ENCODE results near the gene POTEI.
"Not testable (repeated sequence)": the region's sequence is repeated elsewhere in the genome, so short reads cannot be mapped to it uniquely, and the experiment has no call there.

POTEI gene

DNA sequence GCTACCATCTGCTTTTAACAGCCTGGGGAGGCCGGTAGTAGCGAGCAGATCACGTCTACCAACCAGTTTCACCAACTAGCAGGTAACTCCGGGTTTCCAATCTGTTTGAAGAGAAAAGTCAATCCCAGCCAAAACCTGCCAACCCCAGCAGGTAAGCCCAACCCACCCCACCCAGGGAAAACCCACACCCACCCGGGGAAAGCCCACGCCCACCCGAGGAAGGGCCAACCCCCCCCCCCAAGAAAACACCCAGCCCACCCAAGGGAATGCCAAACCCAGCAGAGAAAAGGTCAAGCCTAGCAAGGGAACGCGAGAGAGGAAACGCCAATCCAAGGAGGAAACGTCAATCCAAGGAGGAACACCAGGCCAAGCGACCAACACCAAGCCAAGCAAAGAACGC, at the start of gene POTEI:
Gene POTEI (minus strand): TSS at position 101 of the 400 bp plus-strand sequence. CDS start 93 bp downstream, at position 8.
- DNase-seq (ENCODE audit: low read depth, low spot score) = not testable (repeated sequence)

DNA sequence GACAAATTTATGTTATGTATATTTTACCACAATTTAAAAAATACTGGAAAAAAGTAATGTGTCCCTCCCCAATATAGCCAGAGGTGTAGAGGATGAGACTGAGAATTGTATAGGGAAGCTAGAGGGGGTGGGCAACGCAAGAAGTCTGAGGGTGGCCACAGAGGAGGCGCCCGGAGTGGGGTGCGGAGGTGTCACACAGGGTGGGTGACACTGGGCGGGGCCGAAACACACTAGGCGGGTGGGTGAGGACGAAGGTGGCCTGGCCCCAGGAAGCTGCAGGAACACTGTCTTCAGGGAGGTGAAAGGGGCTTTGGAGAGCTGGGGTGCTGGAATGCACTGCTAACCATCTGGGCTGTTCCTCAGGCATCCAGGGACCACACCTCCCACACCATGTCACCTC, 47.3 kb upstream of the POTEI start:
- not testable (repeated sequence) for DNase-seq (ENCODE audit: low read depth, low spot score)

DNA sequence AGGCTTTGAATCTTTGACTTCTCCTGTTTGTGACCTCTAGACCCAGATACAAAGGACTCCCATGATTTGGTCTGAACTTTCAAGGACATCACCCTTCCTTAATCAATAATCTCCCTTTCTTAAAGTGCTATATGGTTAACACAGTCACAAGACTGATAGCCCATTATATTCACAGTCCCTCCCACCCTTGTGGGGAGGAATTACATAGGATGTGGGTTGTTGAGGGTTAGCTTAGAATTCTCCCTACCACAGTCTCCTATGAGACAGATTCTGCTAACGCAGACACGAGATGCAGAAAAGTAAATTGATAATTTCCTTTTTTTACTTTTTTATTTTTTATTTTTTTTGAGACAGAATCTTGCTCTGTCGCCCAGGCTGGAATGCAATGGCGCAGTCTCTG, 45.0 kb upstream of the POTEI start:
- not testable (repeated sequence) for DNase-seq (ENCODE audit: low read depth, low spot score)

DNA sequence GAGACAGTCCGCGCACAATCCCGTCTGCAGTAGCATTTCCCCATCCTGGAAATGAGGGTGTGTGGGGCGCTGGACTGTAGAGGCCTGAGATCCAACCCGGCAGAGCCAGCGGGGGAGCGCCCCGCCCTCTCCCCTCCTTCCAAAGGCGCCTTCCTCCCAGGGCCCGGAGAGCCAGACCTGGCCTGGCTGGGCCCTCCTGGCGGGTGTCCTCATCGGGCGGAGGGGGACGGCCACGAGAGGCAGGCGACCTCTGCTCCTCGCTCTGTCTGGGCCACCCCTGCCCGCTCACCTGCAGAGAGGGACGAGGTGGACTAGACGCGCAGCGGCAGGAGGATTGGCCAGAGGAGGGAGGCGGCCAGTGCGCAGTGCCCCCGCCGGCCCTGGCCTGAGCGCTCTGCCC, 40.3 kb upstream of the POTEI start:
- not testable (repeated sequence) for DNase-seq (ENCODE audit: low read depth, low spot score)

DNA sequence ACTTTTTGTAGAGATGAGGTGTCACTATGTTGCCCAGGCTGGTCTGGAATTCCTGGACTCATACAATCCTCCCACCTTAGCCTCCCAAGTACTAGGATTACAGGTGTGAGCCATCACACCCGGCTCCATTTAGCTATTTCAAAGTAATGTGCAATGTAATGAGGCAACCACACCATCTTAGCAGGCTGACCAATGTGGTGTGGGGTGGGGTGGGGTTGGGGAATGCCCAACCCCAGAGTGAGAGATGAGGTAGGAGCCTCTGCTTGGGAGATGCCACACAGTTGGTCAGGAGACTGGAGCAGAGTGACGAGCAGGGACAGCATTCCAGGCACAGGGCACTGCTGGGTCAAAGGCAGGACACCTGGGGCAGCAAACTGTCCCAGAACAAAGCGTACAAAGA, 39.3 kb upstream of the POTEI start:
- DNase-seq (ENCODE audit: low read depth, low spot score) = not testable (repeated sequence)

DNA sequence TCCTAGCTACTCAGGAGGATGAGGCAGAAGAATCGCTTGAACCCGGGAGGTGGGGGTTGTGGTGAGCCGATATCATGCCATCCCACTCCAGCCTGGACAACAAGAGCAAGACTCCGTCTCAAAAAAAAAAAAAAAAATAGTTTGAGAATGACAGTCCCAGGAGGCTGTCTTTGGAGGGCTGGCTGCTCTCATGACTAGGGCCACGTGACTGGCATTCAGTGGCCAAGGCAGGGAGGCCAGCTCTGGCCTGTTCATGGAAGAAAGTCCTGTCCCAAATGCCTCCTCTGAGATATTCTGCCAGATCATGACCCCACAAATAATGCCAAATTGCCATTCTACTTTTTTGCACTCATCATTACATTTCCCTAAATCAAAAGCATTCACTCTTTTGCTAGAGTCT, 35.9 kb upstream of the POTEI start:
- DNase-seq (ENCODE audit: low read depth, low spot score) = not testable (repeated sequence)

DNA sequence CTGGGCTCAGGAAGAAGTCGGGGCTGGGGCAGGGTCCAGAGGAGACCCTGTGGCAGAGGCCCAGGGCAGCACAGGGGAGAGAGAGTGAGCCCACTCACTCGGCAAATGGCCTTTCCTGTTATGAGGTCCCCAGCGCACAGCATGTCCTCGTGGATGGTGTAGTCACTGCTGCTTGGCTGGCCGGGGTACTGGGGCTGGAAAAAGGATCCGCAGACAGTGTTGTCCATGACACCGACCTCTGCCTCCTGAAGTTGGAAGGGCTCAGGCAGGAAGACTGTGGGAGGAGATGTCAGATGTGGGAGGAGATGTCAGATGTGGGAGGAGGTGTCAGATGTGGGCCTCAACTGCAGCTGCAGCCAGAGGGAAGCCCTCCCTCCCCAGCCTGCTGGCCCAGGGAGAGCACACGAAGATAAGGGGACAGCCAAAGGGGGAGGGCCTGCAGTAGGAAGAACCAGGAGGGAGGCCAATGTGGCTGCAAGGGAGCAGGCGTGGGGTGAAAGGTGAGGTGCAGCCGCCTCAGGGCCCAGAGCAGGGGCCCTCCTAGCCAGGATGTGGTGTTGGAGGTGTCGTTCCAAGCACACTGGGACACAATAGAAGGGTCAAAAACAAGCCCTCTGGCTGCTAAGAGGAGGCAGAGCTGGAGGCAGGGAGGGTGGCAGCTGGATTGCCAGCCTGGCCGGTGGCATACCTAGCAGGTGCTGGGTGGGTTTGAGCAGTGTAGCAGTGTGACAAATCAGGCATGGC, 34.8 kb upstream of the POTEI start:
- DNase-seq (ENCODE audit: low read depth, low spot score) = not testable (repeated sequence)

DNA sequence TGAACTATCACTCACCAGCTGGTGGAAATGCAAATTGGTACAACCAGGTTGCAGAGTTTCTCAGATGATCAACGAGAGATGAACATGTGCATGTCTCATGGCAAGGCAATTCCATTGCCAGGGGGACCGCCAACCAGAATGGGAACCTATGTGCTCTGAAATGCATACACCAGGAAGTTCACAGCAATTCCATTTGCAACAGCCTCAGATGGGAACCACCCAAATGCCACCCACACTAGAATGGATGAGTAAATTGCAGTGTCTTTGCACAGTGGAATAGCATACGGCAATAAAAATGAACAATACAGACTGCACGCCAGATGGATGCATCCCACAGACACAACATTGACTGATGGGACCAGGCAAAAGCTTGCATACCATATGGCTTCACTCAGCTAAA, 33.7 kb upstream of the POTEI start:
- DNase-seq (ENCODE audit: low read depth, low spot score) = not testable (repeated sequence)

DNA sequence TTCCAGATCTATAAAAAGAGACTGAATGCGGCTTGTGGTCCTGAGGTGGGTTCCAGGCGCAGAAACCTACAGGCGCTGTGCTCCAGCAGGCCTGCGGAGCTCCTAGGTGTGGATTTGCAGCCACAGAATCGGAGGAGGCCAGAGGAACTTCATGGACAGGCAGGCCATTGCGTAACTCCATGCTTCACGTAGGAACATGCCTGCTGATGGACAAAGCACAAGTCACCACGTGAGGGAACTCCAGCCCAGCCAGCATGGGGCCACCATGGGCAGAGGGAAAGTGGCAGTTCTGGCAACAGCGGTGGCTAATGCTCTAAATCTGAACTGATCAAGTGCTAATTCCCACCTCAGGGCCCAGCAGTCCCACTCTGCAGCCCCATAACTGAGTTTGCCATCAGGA, 29.1 kb upstream of the POTEI start:
- DNase-seq (ENCODE audit: low read depth, low spot score) = not testable (repeated sequence)

DNA sequence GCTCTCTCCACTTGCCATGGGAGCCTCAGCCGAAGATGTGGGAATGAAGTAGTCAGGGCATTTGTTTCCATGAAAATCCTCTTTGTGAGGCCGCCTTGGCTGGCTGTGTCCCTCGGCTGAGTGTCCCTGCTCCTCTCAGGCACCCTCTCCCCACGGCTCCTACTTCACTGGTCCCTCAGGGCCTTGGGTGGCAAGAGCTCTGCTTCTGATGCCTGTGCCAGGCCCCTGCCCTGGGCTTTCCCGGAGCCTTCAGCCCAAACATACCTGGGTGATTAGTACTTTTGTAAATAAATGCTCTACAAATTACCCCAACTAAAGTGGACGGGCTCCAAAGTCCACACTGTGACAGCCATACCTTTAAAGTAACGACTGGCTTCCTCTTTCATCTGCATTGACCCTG, 27.5 kb upstream of the POTEI start:
- DNase-seq (ENCODE audit: low read depth, low spot score) = not testable (repeated sequence)

DNA sequence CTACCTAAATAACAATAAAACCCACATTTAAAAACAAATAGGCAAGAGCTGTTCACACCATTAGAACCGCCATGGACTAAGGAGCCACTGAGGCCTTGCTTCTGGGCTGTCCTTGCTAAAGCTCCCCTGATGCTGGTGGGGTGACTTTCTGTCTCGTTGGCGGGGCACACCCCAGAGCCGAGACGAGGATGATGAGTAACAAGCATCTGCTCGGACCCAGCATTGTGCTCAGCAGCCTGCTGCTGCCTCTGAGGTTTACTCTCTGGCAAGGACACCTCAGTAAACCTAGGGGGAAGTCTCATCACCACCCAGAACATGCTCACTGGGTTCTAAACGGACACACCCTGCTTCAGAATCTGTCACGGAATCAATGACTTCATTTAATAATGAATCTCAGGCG, 22.5 kb upstream of the POTEI start:
- DNase-seq (ENCODE audit: low read depth, low spot score) = not testable (repeated sequence)

DNA sequence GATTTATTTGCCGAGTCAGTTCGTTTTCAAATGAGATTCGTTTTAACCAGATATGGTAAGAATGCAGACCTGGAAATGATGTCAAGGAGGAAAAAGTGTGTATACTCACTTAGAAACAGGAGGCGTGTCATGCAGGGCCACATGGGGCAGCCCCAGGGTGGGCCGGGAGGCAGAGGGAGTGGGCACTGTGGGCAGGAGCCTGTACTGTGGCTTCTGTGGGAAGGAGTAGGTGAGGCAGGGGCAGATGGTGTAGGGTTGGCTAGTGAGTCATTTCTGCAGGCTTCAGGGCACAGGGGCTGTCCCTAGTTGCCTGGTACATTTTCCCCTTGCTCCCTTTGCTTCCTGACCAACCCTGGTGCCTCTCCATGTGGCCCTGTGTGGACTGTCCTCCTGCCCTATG, 22.1 kb upstream of the POTEI start:
- not testable (repeated sequence) for DNase-seq (ENCODE audit: low read depth, low spot score)

DNA sequence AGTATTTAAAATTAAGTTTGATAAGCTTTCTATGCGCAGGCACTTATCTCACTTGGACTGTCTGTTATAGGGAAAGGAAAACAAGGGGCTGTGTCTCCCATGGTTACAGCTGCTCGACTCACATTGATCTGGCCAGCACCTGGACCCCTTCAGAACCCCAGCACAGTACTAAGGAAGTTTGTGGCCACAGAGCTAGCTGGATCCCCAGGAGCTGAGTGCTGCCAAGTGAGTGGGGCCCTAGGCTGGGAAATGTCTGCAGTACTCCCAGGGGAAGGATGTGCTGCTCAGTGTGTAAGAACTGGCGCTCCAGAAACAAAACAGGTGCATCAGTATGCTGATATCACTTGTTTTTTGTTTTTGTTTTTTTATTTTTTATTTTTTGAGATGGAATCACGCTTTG, 21.1 kb upstream of the POTEI start:
- not testable (repeated sequence) for DNase-seq (ENCODE audit: low read depth, low spot score)

DNA sequence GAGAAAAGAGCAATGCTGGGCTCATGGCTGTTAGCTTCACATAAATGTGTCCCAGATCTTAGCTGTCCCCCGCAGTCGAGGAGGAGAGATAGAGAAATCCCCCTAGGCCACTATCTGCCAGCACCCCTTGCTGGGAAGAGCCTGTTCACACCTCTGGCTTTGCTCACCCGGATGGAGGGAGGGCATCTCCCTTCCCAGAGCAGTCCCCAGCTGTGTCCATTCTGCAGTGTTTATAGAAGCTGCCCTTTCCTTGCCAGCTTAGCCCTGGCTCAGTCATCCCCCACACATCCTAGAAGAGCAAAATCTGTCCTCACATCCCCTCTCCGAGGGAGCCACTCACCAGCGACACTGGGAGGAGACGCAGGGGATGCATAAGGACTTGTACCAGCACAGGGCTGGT, 20.4 kb upstream of the POTEI start:
- not testable (repeated sequence) for DNase-seq (ENCODE audit: low read depth, low spot score)

DNA sequence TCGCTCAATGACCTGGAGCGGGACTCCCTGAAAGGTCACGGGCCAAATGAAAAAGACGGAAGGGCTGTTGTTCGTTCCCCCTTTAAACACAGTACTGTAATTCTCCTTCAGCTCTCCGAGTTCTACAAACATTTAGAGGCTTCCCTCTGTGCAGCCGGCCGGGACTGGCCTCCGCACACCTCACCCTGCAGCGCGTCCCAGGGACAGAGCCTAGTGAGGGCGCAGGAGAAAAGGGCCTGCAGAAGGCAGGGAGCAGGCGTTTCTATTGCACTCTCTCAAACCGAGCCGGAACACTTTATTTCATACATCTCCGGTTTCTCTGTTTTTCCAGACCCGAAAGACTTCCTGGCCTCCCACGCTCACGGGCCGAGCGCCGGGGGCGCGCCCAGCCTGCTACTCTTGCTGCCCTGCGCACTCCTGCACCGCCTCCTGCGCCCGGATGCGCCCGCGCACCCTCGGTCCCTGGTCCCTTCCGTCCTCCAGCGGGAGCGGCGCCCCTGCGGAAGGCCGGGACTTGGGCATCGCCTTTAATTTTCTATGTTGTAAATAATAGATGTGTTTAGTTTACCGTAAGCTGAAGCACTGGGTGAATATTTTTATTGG, 18.3 kb upstream of the POTEI start:
- not testable (repeated sequence) for DNase-seq (ENCODE audit: low read depth, low spot score)

DNA sequence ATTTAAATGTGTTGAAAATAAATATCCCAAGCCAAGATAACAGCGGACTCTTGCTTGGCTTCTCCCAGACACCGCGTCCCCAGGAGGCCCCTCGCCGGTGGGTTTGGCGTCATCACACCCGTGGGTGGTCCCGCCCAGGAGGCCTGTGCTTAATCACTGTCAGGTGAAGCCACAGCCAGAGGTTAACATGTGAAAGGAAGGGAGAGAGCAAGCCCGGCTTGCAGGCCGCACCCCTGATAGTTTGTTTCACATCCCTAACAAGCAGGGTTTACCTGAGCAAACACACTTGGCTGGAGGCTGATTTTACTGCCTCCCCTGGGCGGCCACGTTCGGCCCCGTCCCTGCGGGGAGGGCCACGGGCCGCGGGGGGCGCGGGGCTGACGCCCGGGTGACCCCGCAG, 13.3 kb upstream of the POTEI start:
- not testable (repeated sequence) for DNase-seq (ENCODE audit: low read depth, low spot score)

DNA sequence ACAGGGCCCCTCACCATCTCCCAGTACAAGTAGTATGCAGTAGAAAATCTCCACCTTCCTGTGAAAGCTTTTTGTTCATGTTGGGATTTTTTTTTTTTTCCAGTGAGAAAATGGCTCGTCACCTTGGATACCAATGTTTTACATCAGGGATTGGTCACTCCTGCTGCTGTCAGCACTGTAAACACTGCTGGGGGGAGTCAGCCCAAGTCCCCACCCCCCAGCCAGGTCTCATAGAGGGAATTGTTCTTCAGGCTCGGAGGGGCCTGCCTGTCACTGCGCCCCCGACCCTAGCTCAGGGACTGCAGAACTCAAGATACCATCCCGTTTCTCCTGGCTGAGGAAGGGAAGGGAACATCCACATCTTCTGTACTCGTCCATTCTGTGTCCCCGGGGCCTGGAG, 11.9 kb upstream of the POTEI start, which contains the start of gene CFC1B:
Gene CFC1B (plus strand): TSS at position 231 of the 400 bp plus-strand sequence. CDS start 263 bp downstream, outside the sequence.
- DNase-seq (ENCODE audit: low read depth, low spot score) = not testable (repeated sequence)

DNA sequence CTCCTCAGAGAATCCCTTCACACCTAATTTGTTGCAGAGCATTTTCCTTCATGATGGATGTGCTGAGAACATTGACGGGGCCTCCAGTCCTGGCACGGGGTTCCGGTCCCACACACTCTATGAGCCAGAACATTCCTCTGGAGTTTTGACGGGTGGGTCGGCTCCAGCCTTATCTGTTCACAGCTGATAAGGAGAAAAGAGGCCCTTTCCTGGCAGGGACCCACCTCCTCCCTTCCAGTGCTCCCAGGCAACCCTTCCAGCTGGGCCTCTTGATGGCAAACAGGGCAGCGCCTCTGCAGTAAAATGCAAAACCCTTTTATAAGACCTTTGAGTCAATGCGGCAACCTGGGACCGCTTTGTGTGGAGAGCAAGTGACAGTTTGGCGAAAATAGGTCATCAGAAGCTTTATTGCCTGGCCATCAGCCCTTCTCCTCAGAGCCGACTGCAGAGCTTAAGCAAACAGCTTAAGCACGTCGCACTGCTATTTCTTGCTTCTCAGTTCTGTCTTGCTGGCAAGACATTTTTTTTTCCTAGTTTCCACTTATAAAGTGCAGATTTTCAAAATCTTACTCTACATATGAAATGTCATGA, 9.5 kb upstream of the POTEI start:
- DNase-seq (ENCODE audit: low read depth, low spot score) = not testable (repeated sequence)

DNA sequence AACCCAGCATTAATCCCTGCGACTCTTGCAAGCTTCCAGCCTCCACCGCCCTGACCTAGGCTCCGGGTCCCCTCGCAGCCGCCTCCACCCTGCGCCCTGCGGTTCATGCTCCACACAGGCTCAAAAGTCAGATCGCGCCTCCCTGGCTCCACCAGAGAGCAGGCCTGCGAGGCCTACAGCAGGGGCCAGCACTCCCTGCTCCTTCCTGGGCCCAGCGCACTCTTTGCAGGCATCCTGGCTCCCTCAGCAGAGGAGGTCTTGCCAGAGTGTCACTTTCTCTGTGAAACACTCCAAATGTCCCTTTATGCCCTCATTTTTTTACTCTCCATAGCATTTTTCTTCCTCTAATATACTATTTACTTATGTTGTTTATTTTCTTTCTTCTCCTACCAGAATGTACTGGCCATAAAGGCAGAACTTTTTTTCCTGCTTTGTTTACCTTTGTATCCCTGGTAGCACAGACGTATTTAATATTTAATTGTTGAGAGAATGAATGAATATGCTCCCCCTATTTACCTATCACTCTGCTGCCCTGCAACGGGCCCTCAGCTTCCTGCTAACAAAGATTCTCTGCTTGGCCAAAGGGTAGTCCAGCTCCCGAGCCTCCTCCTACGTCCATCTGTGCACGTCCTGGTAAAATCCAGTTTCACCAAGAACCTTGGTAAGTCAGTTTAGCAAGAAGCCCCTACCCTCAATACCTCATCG, 2.8 kb upstream of the POTEI start:
- not testable (repeated sequence) for DNase-seq (ENCODE audit: low read depth, low spot score)

DNA sequence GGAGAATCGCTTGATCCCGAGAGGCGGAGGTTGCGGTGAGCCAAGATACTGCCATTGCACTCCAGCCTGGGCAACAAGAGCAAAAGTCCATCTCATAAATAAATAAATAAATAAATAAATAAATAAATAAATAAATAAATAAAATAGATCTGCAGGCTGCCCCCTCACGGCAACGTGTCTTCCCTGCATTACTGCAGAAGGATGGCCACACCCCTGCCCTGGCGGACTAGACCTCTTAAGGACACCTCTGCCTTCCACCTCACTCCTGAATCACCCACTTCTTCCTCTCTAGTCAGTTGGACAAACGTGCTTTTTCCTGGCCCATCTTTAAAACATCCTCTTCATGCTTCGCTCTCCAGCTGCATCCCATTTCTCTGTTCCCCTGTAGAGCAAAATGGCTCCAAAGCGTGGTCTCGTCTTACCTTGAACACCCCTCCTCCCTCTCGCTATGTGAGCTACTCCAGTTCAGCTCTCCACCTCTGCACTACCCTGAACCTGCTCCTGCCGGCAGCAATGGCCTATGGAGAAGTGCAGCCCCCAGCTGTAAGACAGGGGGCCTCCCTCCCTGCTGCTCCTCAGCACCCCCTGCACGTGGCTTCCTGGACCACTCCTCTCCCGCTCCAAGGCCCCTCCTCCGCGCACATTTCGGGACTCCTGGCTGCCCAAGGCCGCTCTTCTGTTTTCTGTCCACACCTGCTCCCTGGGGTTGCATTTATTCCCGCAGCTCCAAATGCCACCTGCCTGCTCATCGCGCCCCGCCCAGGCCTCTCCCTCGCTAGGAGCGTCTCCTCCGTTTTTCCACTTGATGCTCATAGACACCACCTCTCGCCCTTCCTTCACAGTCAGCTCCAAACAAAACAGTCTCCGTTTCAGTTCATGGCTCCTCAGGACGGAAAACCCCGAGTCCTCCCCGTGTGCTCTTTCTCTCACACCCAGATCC, 1.9 kb upstream of the POTEI start:
- DNase-seq (ENCODE audit: low read depth, low spot score) = not testable (repeated sequence)

DNA sequence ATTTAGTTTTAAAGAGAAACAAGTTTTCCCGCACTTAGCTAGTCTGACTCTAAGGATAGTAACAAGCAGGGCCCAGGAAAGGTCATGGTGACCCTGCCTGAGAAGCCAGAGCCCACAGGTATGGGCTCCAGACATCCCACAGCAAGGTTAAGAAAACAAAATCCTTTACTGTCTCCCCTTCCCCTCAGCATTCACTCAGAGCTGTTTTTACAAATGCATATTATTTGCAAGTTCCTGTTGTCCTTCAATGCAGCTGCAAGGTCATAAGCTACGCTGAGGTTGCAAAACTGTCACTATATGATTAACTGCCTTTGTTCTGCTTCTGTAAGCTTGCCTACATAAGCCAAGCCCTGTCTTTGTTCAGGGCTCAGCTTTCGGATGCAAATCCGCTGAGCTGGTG, 18.1 kb downstream of the POTEI start:
- not testable (repeated sequence) for DNase-seq (ENCODE audit: low read depth, low spot score)
